GM23338 (cell line): ENCODE data around the gene NLGN1. TPM values are rescaled to one million over a fixed set of nuclear protein-coding genes. Genes with fewer than 3 reads are reported as not detected.

ENCODE experiments used
- ATAC-seq: fragments of 200-7000 bp; cut with Tn5 transposase; 3 replicates; pipeline ENCODE4 v1.9.1; 2020
- DNase-seq: peaks from one replicate; pipeline ENCODE4 v3.0.0-alpha.2; 2015; ENCODE audit warnings: low spot score
- H2AFZ ChIP-seq: fragments of 200-600 bp; sonication (generic); 2 replicates; pipeline ENCODE4 v1.8.0; 2016; ENCODE audit warnings: antibody characterized with exemption, mild to moderate bottlenecking, moderate library complexity
- H3F3A ChIP-seq: fragments of 200-600 bp; sonication (generic); replicated peaks from 2 replicates; pipeline ENCODE4 v1.8.0; 2017; ENCODE audit warnings: antibody characterized with exemption, mixed run types, low read depth
- H3K27ac ChIP-seq: fragments of 200-600 bp; sonication (generic); 2 replicates; pipeline ENCODE4 v1.6.1; 2016; ENCODE audit warnings: low read depth
- H3K27me3 ChIP-seq: fragments of 200-600 bp; sonication (generic); 2 replicates; pipeline ENCODE4 v1.8.0; 2016; ENCODE audit warnings: mild to moderate bottlenecking, mixed run types, moderate library complexity; ENCODE audit not compliant: insufficient read depth
- H3K36me3 ChIP-seq: fragments of 200-600 bp; sonication (generic); 2 replicates; pipeline ENCODE4 v1.8.0; 2016; ENCODE audit warnings: mild to moderate bottlenecking; ENCODE audit not compliant: insufficient read depth
- H3K4me1 ChIP-seq: fragments of 200-600 bp; sonication (generic); 2 replicates; pipeline ENCODE4 v1.8.0; 2016; ENCODE audit warnings: mild to moderate bottlenecking, moderate library complexity; ENCODE audit not compliant: insufficient read depth
- H3K4me2 ChIP-seq: fragments of 200-600 bp; sonication (generic); 2 replicates; pipeline ENCODE4 v1.7.1; 2017; ENCODE audit warnings: mixed run types
- H3K4me3 ChIP-seq: fragments of 200-600 bp; sonication (generic); 2 replicates; pipeline ENCODE4 v1.6.1; 2016; ENCODE audit warnings: mixed run types
- H3K79me2 ChIP-seq: fragments of 200-600 bp; sonication (generic); replicated peaks from 2 replicates; pipeline ENCODE4 v1.8.0; 2017; ENCODE audit warnings: mild to moderate bottlenecking; ENCODE audit not compliant: insufficient read depth
- H3K9me2 ChIP-seq: fragments of 200-600 bp; sonication (generic); 2 replicates; pipeline ENCODE4 v1.8.0; 2017; ENCODE audit not compliant: insufficient read depth
- H4K20me1 ChIP-seq: fragments of 200-600 bp; sonication (generic); replicated peaks from 2 replicates; pipeline ENCODE4 v1.8.0; 2017; ENCODE audit warnings: mild to moderate bottlenecking; ENCODE audit not compliant: insufficient read depth
- H3K27ac Mint-ChIP-seq: 2 replicates; pipeline ENCODE4 v1.8.0; 2020; ENCODE audit warnings: inconsistent platforms, mild to moderate bottlenecking, moderate library complexity, mixed read lengths
- H3K27me3 Mint-ChIP-seq: 3 replicates; pipeline ENCODE4 v1.8.0; 2022; ENCODE audit warnings: low read depth, mild to moderate bottlenecking, moderate library complexity, mixed read lengths, inconsistent platforms; ENCODE audit not compliant: insufficient read depth, poor library complexity
- H3K36me3 Mint-ChIP-seq: 3 replicates; pipeline ENCODE4 v1.8.0; 2021; ENCODE audit warnings: low read depth, mild to moderate bottlenecking, inconsistent platforms, moderate library complexity, mixed read lengths
- H3K4me1 Mint-ChIP-seq: 3 replicates; pipeline ENCODE4 v1.8.0; 2020; ENCODE audit warnings: mild to moderate bottlenecking, inconsistent platforms, mixed read lengths
- H3K4me3 Mint-ChIP-seq: 3 replicates; pipeline ENCODE4 v1.8.0; 2021; ENCODE audit warnings: moderate library complexity, mild to moderate bottlenecking, inconsistent platforms, mixed read lengths
- H3K9me3 Mint-ChIP-seq: 3 replicates; pipeline ENCODE4 v1.8.0; 2020; ENCODE audit warnings: moderate library complexity, mild to moderate bottlenecking, inconsistent platforms, mixed read lengths
- CREB1 ChIP-seq: fragments of 250-450 bp; sonication (Bioruptor Pico); IDR thresholded peaks from 2 replicates; pipeline ENCODE4 v1.5.0; 2020; ENCODE audit warnings: low read depth, mild to moderate bottlenecking, moderate library complexity
- CTCF ChIP-seq, 2 experiments: fragments of 200-600 bp in 1 of 2; sonication (generic) in 1 of 2; conservative IDR thresholded peaks; 2 replicates each; pipeline versions ENCODE4 v1.5.1 to v1.6.1; 2016 to 2017; ENCODE audit warnings: antibody characterized with exemption in 2 of 2, low read depth in 2 of 2, mild to moderate bottlenecking in 2 of 2, moderate library complexity in 1 of 2
- ETS1 ChIP-seq: IDR thresholded peaks from 2 replicates; pipeline ENCODE4 v1.6.1; 2016; ENCODE audit warnings: antibody characterized with exemption
- EZH2 ChIP-seq: fragments of 200-600 bp; sonication (generic); IDR thresholded peaks from one replicate; pipeline ENCODE4 v1.8.0; 2017; ENCODE audit warnings: antibody characterized with exemption, mild to moderate bottlenecking, low read depth; ENCODE audit not compliant: unreplicated experiment
- EZH2phosphoT487 ChIP-seq: fragments of 200-600 bp; sonication (generic); IDR thresholded peaks from one replicate; pipeline ENCODE4 v1.8.1; 2018; ENCODE audit warnings: antibody characterized with exemption; ENCODE audit not compliant: unreplicated experiment
- JUNB ChIP-seq: IDR thresholded peaks from one replicate; pipeline ENCODE4 v1.6.1; 2016; ENCODE audit warnings: antibody characterized with exemption; ENCODE audit not compliant: unreplicated experiment
- NANOG ChIP-seq: IDR thresholded peaks from 2 replicates; pipeline ENCODE4 v1.6.1; 2016; ENCODE audit warnings: antibody characterized with exemption, borderline replicate concordance
- POLR2AphosphoS5 ChIP-seq: IDR thresholded peaks from 2 replicates; pipeline ENCODE4 v1.6.1; 2016; ENCODE audit warnings: antibody characterized with exemption, low read depth
- REST ChIP-seq: IDR thresholded peaks from one replicate; pipeline ENCODE4 v1.6.1; 2018; ENCODE audit warnings: antibody characterized with exemption; ENCODE audit not compliant: unreplicated experiment
- STAT1 ChIP-seq: IDR thresholded peaks from one replicate; pipeline ENCODE4 v1.6.1; 2016; ENCODE audit warnings: antibody characterized with exemption; ENCODE audit not compliant: unreplicated experiment
- ZNF114 ChIP-seq: fragments of 250-450 bp; sonication (Bioruptor Pico); IDR thresholded peaks from 2 replicates; pipeline ENCODE4 v1.5.0; 2020; ENCODE audit warnings: mild to moderate bottlenecking, moderate library complexity
- ZNF331 ChIP-seq: fragments of 250-450 bp; sonication (Bioruptor Pico); IDR thresholded peaks from 2 replicates; pipeline ENCODE4 v1.5.0; 2020; ENCODE audit warnings: low read depth, mild to moderate bottlenecking, moderate library complexity
- ZNF462 ChIP-seq: fragments of 250-450 bp; sonication (Bioruptor Pico); IDR thresholded peaks from 2 replicates; pipeline ENCODE4 v1.5.0; 2020; ENCODE audit warnings: mild to moderate bottlenecking, moderate library complexity
- polyA plus RNA-seq: library from polyadenylated mRNA; unstranded; fragments of >200 nt; fragmentation: Nextera tagmentation; extraction: Ambion mirVana; gene quantifications from 2 replicates; pipeline ENCODE4 v1.2.1, GENCODE V29; 2016
- total RNA-seq: library from RNA; depleted of rRNA; stranded (reverse); fragments of >200 nt; shearing (Covaris generic); gene quantifications from 2 replicates; pipeline ENCODE4 v1.2.3, GENCODE V29; 2014

Gene NLGN1
- total and polyA plus RNA-seq, 2 experiments from 2014 or later, result 6.5 to 18.6 TPM

- H3K36me3 ChIP-seq, result no peaks in the 10 kb centered on the region
- ATAC-seq, result no peak
- no peaks in the 10 kb centered on the region for H3K9me3 Mint-ChIP-seq
These were observed 714.2 kb downstream of the NLGN1 start for GRCh38 chr3:174111776-174112175.

More at GRCh38 chr3:174111776-174112175, 714.2 kb downstream of the NLGN1 start:
- Histone ChIP-seq H4K20me1 (no peaks in the 10 kb centered on the region), H3K27me3 (no peaks in the 10 kb centered on the region), H3F3A (no peaks in the 10 kb centered on the region), H3K4me3 (no peak overlapping the region), H3K27ac (no peak overlapping the region), H3K9me2 (no peaks in the 10 kb centered on the region), H3K4me1 (no peaks in the 10 kb centered on the region), H3K4me2 (no peak overlapping the region), H2AFZ (no peak overlapping the region), H3K79me2 (no peaks in the 10 kb centered on the region)
- Mint-ChIP-seq H3K27me3 (no peaks in the 10 kb centered on the region), H3K27ac (no peak overlapping the region), H3K36me3 (no peaks in the 10 kb centered on the region), H3K4me1 (peaks cover 8% of the 10 kb centered on the region; the same call in 2 of the 3 replicates), H3K4me3 (no peak overlapping the region)
- TF ChIP-seq ETS1 (no peak), ZNF114 (CRISPR knock-in tag) (no peak), POLR2AphosphoS5 (no peak), NANOG (no peak), CREB1 (CRISPR knock-in tag) (no peak), ZNF331 (CRISPR knock-in tag) (no peak), EZH2phosphoT487 (no peak), ZNF462 (CRISPR knock-in tag) (no peak), STAT1 (no peak), REST (no peak), EZH2 (no peak), JUNB (no peak), CTCF (conservative IDR thresholded peaks at IDR 0.05; ENCODE audit: low read depth in 2 of 2) (no peak)
- DNase-seq, result no peak
